Upper lobe of left lung (tissue), 4 donors: ENCODE data around the gene CIAO2A.

Experiments
- CTCF ChIP-seq, 6 experiments: fragments of 450-650 bp in 4 of 6; fragments of 200-600 bp in 2 of 6; sonication (generic) in 2 of 6; IDR thresholded peaks; one replicate each; pipeline ENCODE4 v1.5.1; 2016 to 2019; ENCODE audit warnings: antibody characterized with exemption in 6 of 6
- EP300 ChIP-seq, 4 donors: sonication (generic); formaldehyde crosslinking; IDR thresholded peaks; one replicate each; pipeline ENCODE4 v1.5.1; 2017; ENCODE audit warnings: antibody characterized with exemption in 4 of 4, control low read depth in 2 of 4
- POLR2A ChIP-seq, 4 donors: fragments of 450-650 bp; IDR thresholded peaks; one replicate each; pipeline ENCODE4 v1.5.1; 2016 to 2017; ENCODE audit warnings: antibody characterized with exemption in 4 of 4, mild to moderate bottlenecking in 2 of 4
- POLR2AphosphoS5 ChIP-seq, 2 donors: sonication (generic); formaldehyde crosslinking; IDR thresholded peaks; one replicate each; pipeline ENCODE4 v1.5.1; 2017; ENCODE audit warnings: antibody characterized with exemption in 2 of 2

- TF ChIP-seq CTCF (IDR thresholded peaks at IDR 0.05) = no peak
- no peak for TF ChIP-seq POLR2A (IDR thresholded peaks at IDR 0.05)
- TF ChIP-seq POLR2AphosphoS5 (IDR thresholded peaks at IDR 0.05) = no peak
- TF ChIP-seq EP300 (IDR thresholded peaks at IDR 0.05) = no peak
Observed at GRCh38 chr15:64132217-64132616, 38.6 kb upstream of the CIAO2A start.
